GM19025 (cell line): Measurements from ENCODE around the gene FNDC8.
"Not testable (repeated sequence)": the region's sequence is repeated elsewhere in the genome, so short reads cannot be mapped to it uniquely, and the experiment has no call there.

Source experiments
- ATAC-seq: cut with Tn5 transposase; IDR thresholded peaks from one replicate; pipeline ENCODE4 v1.9.1; 2021; ENCODE audit warnings: mild to moderate bottlenecking, low read depth, moderate library complexity; ENCODE audit not compliant: unreplicated experiment

FNDC8 gene

GRCh38 chr17:35090707-35091106 lies 30.7 kb upstream of the FNDC8 start:
- not testable (repeated sequence) for ATAC-seq

- no peak for ATAC-seq
Observed at GRCh38 chr17:35094902-35095301, 26.5 kb upstream of the FNDC8 start.

GRCh38 chr17:35095741-35096140 lies 25.7 kb upstream of the FNDC8 start:
- no peak for ATAC-seq

GRCh38 chr17:35097776-35098175 lies 23.6 kb upstream of the FNDC8 start:
- ATAC-seq = no peak

GRCh38 chr17:35099908-35100307 lies 21.5 kb upstream of the FNDC8 start:
- no peak for ATAC-seq

- no peak for ATAC-seq
Observed at GRCh38 chr17:35101036-35101435, 20.4 kb upstream of the FNDC8 start.

- ATAC-seq = no peak
Observed at GRCh38 chr17:35101725-35102124, 19.7 kb upstream of the FNDC8 start.

- no peak for ATAC-seq
Observed at GRCh38 chr17:35103271-35103670, 18.1 kb upstream of the FNDC8 start.

- no peak for ATAC-seq
Observed at GRCh38 chr17:35104844-35105450, 16.5 kb upstream of the FNDC8 start.

GRCh38 chr17:35110791-35111190 lies 10.6 kb upstream of the FNDC8 start:
- ATAC-seq = not testable (repeated sequence)

GRCh38 chr17:35116845-35117244 lies 4.6 kb upstream of the FNDC8 start:
- ATAC-seq = no peak

- no peak for ATAC-seq
Observed at GRCh38 chr17:35117984-35118383, 3.4 kb upstream of the FNDC8 start.

- ATAC-seq = peak; percentile 85
Observed at GRCh38 chr17:35119370-35120165, 1.8 kb upstream of the FNDC8 start, which contains the start of gene RAD51D. Gene RAD51D, minus strand, starts transcription at chr17:35119860. Its CDS starts 247 bp downstream, at chr17:35119613.

GRCh38 chr17:35127751-35128514 lies 6.5 kb downstream of the FNDC8 start:
- ATAC-seq = no peak

GRCh38 chr17:35129154-35129972 lies 7.9 kb downstream of the FNDC8 start:
- ATAC-seq = no peak

- ATAC-seq = no peak
Observed at GRCh38 chr17:35129973-35130351, 8.5 kb downstream of the FNDC8 start.

- ATAC-seq = no peak
Observed at GRCh38 chr17:35130392-35130791, 9.0 kb downstream of the FNDC8 start.

- ATAC-seq = no peak
Observed at GRCh38 chr17:35132099-35132498, 10.7 kb downstream of the FNDC8 start.

- ATAC-seq = no peak
Observed at GRCh38 chr17:35132816-35133550, 11.6 kb downstream of the FNDC8 start.

GRCh38 chr17:35135322-35135721 lies 13.9 kb downstream of the FNDC8 start:
- ATAC-seq = no peak
